ENCODE results near the gene USP2. TPM values are rescaled to one million over a fixed set of nuclear protein-coding genes. Genes with fewer than 3 reads are reported as not detected.
A peak's percentile ranks its signal among the peaks of the same experiment; 100 is the strongest.

USP2 gene
- total and polyA plus RNA-seq, 8 donors, result 1.4 to 17.4 (median 2.8) TPM

DNA sequence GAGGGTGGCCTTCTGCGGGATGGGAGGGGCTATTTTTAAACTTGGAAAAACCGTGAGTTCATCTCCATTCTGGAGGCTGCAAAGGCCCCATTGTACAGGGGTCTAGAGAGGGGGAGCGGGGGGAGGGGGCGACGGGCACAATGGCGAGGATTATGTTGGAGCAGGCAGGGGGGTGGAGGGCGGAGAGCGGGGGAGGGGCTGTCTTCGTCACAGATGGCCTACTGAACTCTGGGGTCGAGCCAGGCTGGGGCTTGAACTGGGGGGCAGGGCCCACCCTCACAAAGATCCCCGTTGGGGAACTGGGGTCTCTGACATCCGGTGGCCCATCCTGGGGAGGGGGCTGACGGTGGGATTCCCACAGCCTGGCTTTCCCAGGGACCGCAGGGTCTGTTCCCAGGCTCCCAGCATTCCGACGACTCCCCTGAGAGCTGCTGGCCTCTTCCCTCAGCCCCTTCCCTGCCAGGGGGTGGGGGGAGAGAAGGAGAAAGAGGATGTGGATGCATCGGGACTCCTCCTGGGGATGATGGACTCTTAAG lies 61.2 kb downstream of the USP2 start:
- no peaks in the 10 kb centered on the region for H3K9me3 ChIP-seq
- intact Hi-C loops (cut with DNase I; ENCODE audit: low total_unique reads), result no loop called here
- peak in 1 of 2 donors; percentile 83 for DNase-seq
- H3K36me3 ChIP-seq, result no peaks in the 10 kb centered on the region
- H3K27ac ChIP-seq, result peak overlapping the region; percentile 80 to 95 (median 91)
- H3K4me3 ChIP-seq, result peak overlapping the region; percentile 50 to 66 (median 52)
- 34 to 44% (median 36%) methylated on average over 13 to 17 of the region's 17 CpGs for WGBS, 5 donors
- peaks cover 48 to 80% (median 70%) of the 10 kb centered on the region in 4 donors for H3K4me1 ChIP-seq
- peaks cover 0 to 60% (median 39%) of the 10 kb centered on the region in 3 donors for H3K27me3 ChIP-seq
- no peak for TF ChIP-seq POLR2A (IDR thresholded peaks at IDR 0.05)

DNA sequence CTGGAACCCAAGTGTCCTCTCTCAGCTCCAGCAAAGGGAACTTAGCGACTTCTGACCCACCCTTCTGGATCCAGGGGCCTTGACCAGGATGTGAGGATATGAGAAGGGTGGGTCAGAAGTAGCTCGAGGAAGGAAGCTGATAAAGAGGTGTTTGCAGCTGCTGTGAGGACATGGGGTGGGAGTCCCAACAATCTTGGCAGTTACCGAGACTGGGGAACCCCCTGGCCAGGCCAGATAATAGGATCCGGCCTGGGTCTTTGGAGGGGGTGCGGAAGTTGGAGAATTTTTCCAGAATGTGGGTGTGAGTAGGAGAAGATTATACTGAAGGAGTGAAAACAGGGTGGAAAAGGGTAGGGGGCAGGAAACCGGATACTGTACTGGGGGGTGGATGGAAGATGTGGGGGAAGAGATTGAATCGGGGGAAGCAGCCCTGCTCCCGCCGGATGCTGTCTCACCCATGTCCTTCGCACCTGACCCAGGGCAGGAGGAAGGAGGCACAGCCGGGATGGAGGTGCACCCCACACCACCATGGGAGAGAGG lies 61.7 kb downstream of the USP2 start:
- Histone ChIP-seq H3K4me3 (no peak overlapping the region), H3K27ac (peak overlapping the region; percentile 8 to 95 (median 91)), H3K4me1 (peaks cover 54 to 85% (median 76%) of the 10 kb centered on the region in 4 donors), H3K27me3 (peaks cover 0 to 66% (median 44%) of the 10 kb centered on the region in 3 donors), H3K36me3 (peaks cover 0 to under 1% (median 0%) of the 10 kb centered on the region in 4 donors), H3K9me3 (no peaks in the 10 kb centered on the region)
- WGBS, 5 donors, result 38 to 47% (median 43%) methylated on average over 11 of the region's 11 CpGs
- peak in 1 of 2 donors; percentile 74 for DNase-seq
- intact Hi-C loops (cut with DNase I; ENCODE audit: low total_unique reads), result no loop called here
- no peak for TF ChIP-seq CTCF (IDR thresholded peaks at IDR 0.05)
- TF ChIP-seq EP300 (IDR thresholded peaks at IDR 0.05), result no peak
- no peak for TF ChIP-seq POLR2A (IDR thresholded peaks at IDR 0.05)
- no peak for TF ChIP-seq POLR2AphosphoS5 (IDR thresholded peaks at IDR 0.05)

- Histone ChIP-seq H3K27me3 (peaks cover 0 to 71% (median 48%) of the 10 kb centered on the region in 3 donors), H3K27ac (peak overlapping the region; percentile 8 to 95 (median 91)), H3K4me1 (peaks cover 56 to 91% (median 79%) of the 10 kb centered on the region in 4 donors), H3K4me3 (no peak overlapping the region), H3K36me3 (peaks cover 0 to 6% (median 3%) of the 10 kb centered on the region in 4 donors), H3K9me3 (no peaks in the 10 kb centered on the region)
- DNase-seq, result no peak
- TF ChIP-seq EP300 (IDR thresholded peaks at IDR 0.05) (no peak), POLR2A (IDR thresholded peaks at IDR 0.05) (no peak), CTCF (IDR thresholded peaks at IDR 0.05) (no peak), POLR2AphosphoS5 (IDR thresholded peaks at IDR 0.05) (no peak)
- WGBS, 5 donors, result 82 to 87% (median 83%) methylated on average over 7 to 8 of the region's 8 CpGs
- intact Hi-C loops (cut with DNase I; ENCODE audit: low total_unique reads), result no loop called here
Measured at GRCh38 chr11:119319136-119319699, 62.3 kb downstream of the USP2 start.

DNA sequence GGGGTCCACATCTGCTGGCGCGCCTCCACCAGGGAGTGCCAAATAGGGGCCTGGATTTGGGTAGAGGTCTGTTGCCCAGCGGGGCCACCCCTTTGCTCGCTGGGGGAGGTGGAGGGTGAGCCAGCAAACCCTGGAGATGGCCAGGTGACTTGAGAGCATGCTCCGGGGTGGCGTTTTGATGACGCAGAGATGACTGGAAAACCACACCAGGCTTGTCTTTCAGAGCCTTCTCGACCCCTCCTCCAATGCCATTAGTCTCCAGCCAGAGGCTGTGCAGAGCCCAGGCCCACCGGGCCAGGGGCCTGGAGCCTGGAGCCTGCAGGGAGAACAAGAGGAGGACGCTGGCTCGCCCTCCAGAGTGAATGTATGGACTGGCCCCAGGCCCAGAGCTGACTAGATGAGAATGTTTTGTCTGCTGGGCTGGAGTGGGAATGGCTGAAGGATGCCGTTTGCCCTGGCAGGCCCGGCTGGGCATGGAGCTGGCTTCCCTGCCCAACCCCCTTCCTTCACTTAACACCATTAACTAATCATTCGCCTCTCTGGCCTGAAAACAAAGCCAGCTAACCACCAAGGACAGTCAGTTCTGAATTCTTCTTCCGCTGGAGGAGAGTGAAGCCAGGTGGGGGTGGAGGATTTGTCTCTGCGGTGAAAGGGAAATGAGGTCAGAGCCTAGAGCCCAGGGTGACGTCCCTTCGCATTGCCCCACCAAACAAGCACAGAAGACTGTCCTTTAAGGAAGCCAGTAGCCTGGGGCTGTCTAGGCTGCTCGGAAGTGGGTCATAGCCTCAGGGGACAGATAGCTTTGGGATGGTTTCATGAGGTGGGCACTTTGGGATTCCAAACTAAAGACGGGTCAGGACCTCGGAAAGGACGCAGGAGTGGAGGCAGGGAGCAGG lies 63.0 kb downstream of the USP2 start:
- intact Hi-C loops (cut with DNase I; ENCODE audit: low total_unique reads), result no loop called here
- DNase-seq, result peak in 1 of 2 donors; percentile 85
- TF ChIP-seq CTCF (IDR thresholded peaks at IDR 0.05) (no peak), POLR2AphosphoS5 (IDR thresholded peaks at IDR 0.05) (peak; percentile 76 to 81 (median 79)), POLR2A (IDR thresholded peaks at IDR 0.05) (peak in 1 of 4 donors; percentile 10)
- Histone ChIP-seq H3K36me3 (peaks cover 0 to 12% (median 5%) of the 10 kb centered on the region in 4 donors), H3K27ac (peak overlapping the region; percentile 18 to 95 (median 91)), H3K9me3 (no peaks in the 10 kb centered on the region), H3K4me1 (peaks cover 56 to 96% (median 81%) of the 10 kb centered on the region in 4 donors), H3K4me3 (no peak overlapping the region), H3K27me3 (peaks cover 0 to 74% (median 48%) of the 10 kb centered on the region in 3 donors)
- 63 to 78% (median 66%) methylated on average over 21 to 22 of the region's 22 CpGs for WGBS, 5 donors
